GM23338 (cell line): Measurements from ENCODE around the gene CACNG6. TPM values are rescaled to one million over a fixed set of nuclear protein-coding genes. Genes with fewer than 3 reads are reported as not detected.

Source experiments
- ATAC-seq: fragments of 200-7000 bp; cut with Tn5 transposase; 3 replicates; pipeline ENCODE4 v1.9.1; 2020
- DNase-seq: peaks from one replicate; pipeline ENCODE4 v3.0.0-alpha.2; 2015; ENCODE audit warnings: low spot score
- H2AFZ ChIP-seq: fragments of 200-600 bp; sonication (generic); 2 replicates; pipeline ENCODE4 v1.8.0; 2016; ENCODE audit warnings: antibody characterized with exemption, mild to moderate bottlenecking, moderate library complexity
- H3F3A ChIP-seq: fragments of 200-600 bp; sonication (generic); replicated peaks from 2 replicates; pipeline ENCODE4 v1.8.0; 2017; ENCODE audit warnings: antibody characterized with exemption, mixed run types, low read depth
- H3K27ac ChIP-seq: fragments of 200-600 bp; sonication (generic); 2 replicates; pipeline ENCODE4 v1.6.1; 2016; ENCODE audit warnings: low read depth
- H3K27me3 ChIP-seq: fragments of 200-600 bp; sonication (generic); 2 replicates; pipeline ENCODE4 v1.8.0; 2016; ENCODE audit warnings: mild to moderate bottlenecking, mixed run types, moderate library complexity; ENCODE audit not compliant: insufficient read depth
- H3K36me3 ChIP-seq: fragments of 200-600 bp; sonication (generic); 2 replicates; pipeline ENCODE4 v1.8.0; 2016; ENCODE audit warnings: mild to moderate bottlenecking; ENCODE audit not compliant: insufficient read depth
- H3K4me1 ChIP-seq: fragments of 200-600 bp; sonication (generic); 2 replicates; pipeline ENCODE4 v1.8.0; 2016; ENCODE audit warnings: mild to moderate bottlenecking, moderate library complexity; ENCODE audit not compliant: insufficient read depth
- H3K4me2 ChIP-seq: fragments of 200-600 bp; sonication (generic); 2 replicates; pipeline ENCODE4 v1.7.1; 2017; ENCODE audit warnings: mixed run types
- H3K4me3 ChIP-seq: fragments of 200-600 bp; sonication (generic); 2 replicates; pipeline ENCODE4 v1.6.1; 2016; ENCODE audit warnings: mixed run types
- H3K79me2 ChIP-seq: fragments of 200-600 bp; sonication (generic); replicated peaks from 2 replicates; pipeline ENCODE4 v1.8.0; 2017; ENCODE audit warnings: mild to moderate bottlenecking; ENCODE audit not compliant: insufficient read depth
- H3K9me2 ChIP-seq: fragments of 200-600 bp; sonication (generic); 2 replicates; pipeline ENCODE4 v1.8.0; 2017; ENCODE audit not compliant: insufficient read depth
- H4K20me1 ChIP-seq: fragments of 200-600 bp; sonication (generic); replicated peaks from 2 replicates; pipeline ENCODE4 v1.8.0; 2017; ENCODE audit warnings: mild to moderate bottlenecking; ENCODE audit not compliant: insufficient read depth
- H3K27ac Mint-ChIP-seq: 2 replicates; pipeline ENCODE4 v1.8.0; 2020; ENCODE audit warnings: inconsistent platforms, mild to moderate bottlenecking, moderate library complexity, mixed read lengths
- H3K27me3 Mint-ChIP-seq: 3 replicates; pipeline ENCODE4 v1.8.0; 2022; ENCODE audit warnings: low read depth, mild to moderate bottlenecking, moderate library complexity, mixed read lengths, inconsistent platforms; ENCODE audit not compliant: insufficient read depth, poor library complexity
- H3K36me3 Mint-ChIP-seq: 3 replicates; pipeline ENCODE4 v1.8.0; 2021; ENCODE audit warnings: low read depth, mild to moderate bottlenecking, inconsistent platforms, moderate library complexity, mixed read lengths
- H3K4me1 Mint-ChIP-seq: 3 replicates; pipeline ENCODE4 v1.8.0; 2020; ENCODE audit warnings: mild to moderate bottlenecking, inconsistent platforms, mixed read lengths
- H3K4me3 Mint-ChIP-seq: 3 replicates; pipeline ENCODE4 v1.8.0; 2021; ENCODE audit warnings: moderate library complexity, mild to moderate bottlenecking, inconsistent platforms, mixed read lengths
- H3K9me3 Mint-ChIP-seq: 3 replicates; pipeline ENCODE4 v1.8.0; 2020; ENCODE audit warnings: moderate library complexity, mild to moderate bottlenecking, inconsistent platforms, mixed read lengths
- ETS1 ChIP-seq: IDR thresholded peaks from 2 replicates; pipeline ENCODE4 v1.6.1; 2016; ENCODE audit warnings: antibody characterized with exemption
- EZH2 ChIP-seq: fragments of 200-600 bp; sonication (generic); IDR thresholded peaks from one replicate; pipeline ENCODE4 v1.8.0; 2017; ENCODE audit warnings: antibody characterized with exemption, mild to moderate bottlenecking, low read depth; ENCODE audit not compliant: unreplicated experiment
- EZH2phosphoT487 ChIP-seq: fragments of 200-600 bp; sonication (generic); IDR thresholded peaks from one replicate; pipeline ENCODE4 v1.8.1; 2018; ENCODE audit warnings: antibody characterized with exemption; ENCODE audit not compliant: unreplicated experiment
- NANOG ChIP-seq: IDR thresholded peaks from 2 replicates; pipeline ENCODE4 v1.6.1; 2016; ENCODE audit warnings: antibody characterized with exemption, borderline replicate concordance
- POLR2AphosphoS5 ChIP-seq: IDR thresholded peaks from 2 replicates; pipeline ENCODE4 v1.6.1; 2016; ENCODE audit warnings: antibody characterized with exemption, low read depth
- REST ChIP-seq: IDR thresholded peaks from one replicate; pipeline ENCODE4 v1.6.1; 2018; ENCODE audit warnings: antibody characterized with exemption; ENCODE audit not compliant: unreplicated experiment
- ZNF462 ChIP-seq: fragments of 250-450 bp; sonication (Bioruptor Pico); IDR thresholded peaks from 2 replicates; pipeline ENCODE4 v1.5.0; 2020; ENCODE audit warnings: mild to moderate bottlenecking, moderate library complexity
- polyA plus RNA-seq: library from polyadenylated mRNA; unstranded; fragments of >200 nt; fragmentation: Nextera tagmentation; extraction: Ambion mirVana; gene quantifications from 2 replicates; pipeline ENCODE4 v1.2.1, GENCODE V29; 2016
- total RNA-seq: library from RNA; depleted of rRNA; stranded (reverse); fragments of >200 nt; shearing (Covaris generic); gene quantifications from 2 replicates; pipeline ENCODE4 v1.2.3, GENCODE V29; 2014

CACNG6 gene
- total and polyA plus RNA-seq, 2 experiments from 2014 or later, result 0.38 to 1.5 TPM

GRCh38 chr19:53982611-53983010 lies 8.8 kb upstream of the CACNG6 start:
- no peak overlapping the region for H3K4me2 ChIP-seq
- Mint-ChIP-seq H3K27me3 (peaks cover 29% of the 10 kb centered on the region), H3K4me1 (peaks cover 15% of the 10 kb centered on the region), H3K4me3 (no peak overlapping the region; the same call in 2 of the 3 replicates), H3K36me3 (peaks cover 10% of the 10 kb centered on the region; the same call in 1 of the 3 replicates), H3K9me3 (peaks cover 3% of the 10 kb centered on the region; the same call in 2 of the 3 replicates), H3K27ac (no peak overlapping the region)
- no peaks in the 10 kb centered on the region for H3K9me2 ChIP-seq
- H4K20me1 ChIP-seq, result peaks cover 8% of the 10 kb centered on the region
- no peak overlapping the region for H2AFZ ChIP-seq
- peaks cover 17% of the 10 kb centered on the region; the same call in 1 of the 2 replicates for H3F3A ChIP-seq
- ATAC-seq, result no peak
- no peak overlapping the region for H3K4me3 ChIP-seq
- TF ChIP-seq NANOG (no peak), POLR2AphosphoS5 (peak; percentile 25; the same call in 1 of the 2 replicates)
- H3K36me3 ChIP-seq, result no peaks in the 10 kb centered on the region
- H3K27ac ChIP-seq, result no peak overlapping the region
- H3K4me1 ChIP-seq, result peaks cover 11% of the 10 kb centered on the region; the same call in 1 of the 2 replicates
- H3K79me2 ChIP-seq, result peaks cover 6% of the 10 kb centered on the region
- DNase-seq, result peak; percentile 47
- peaks cover 27% of the 10 kb centered on the region; the same call in 1 of the 2 replicates for H3K27me3 ChIP-seq

- H4K20me1 ChIP-seq, result peaks cover 8% of the 10 kb centered on the region
- no peak for TF ChIP-seq REST
- TF ChIP-seq EZH2phosphoT487, result no peak
- no peak for TF ChIP-seq EZH2
- TF ChIP-seq ZNF462 (CRISPR knock-in tag), result no peak
- no peak for TF ChIP-seq ETS1
These were observed 7.8 kb upstream of the CACNG6 start for GRCh38 chr19:53983457-53984289.

More at GRCh38 chr19:53983457-53984289, 7.8 kb upstream of the CACNG6 start:
- H3K27me3 Mint-ChIP-seq, result peaks cover 21% of the 10 kb centered on the region
- H3K9me2 ChIP-seq, result no peaks in the 10 kb centered on the region
- peaks cover 17% of the 10 kb centered on the region; the same call in 1 of the 2 replicates for H3F3A ChIP-seq
- H3K27ac Mint-ChIP-seq, result no peak overlapping the region
- peaks cover 37% of the 10 kb centered on the region for H3K27me3 ChIP-seq
- H2AFZ ChIP-seq, result no peak overlapping the region
- DNase-seq, result no peak
- H3K79me2 ChIP-seq, result peaks cover 6% of the 10 kb centered on the region
- H3K27ac ChIP-seq, result no peak overlapping the region
- H3K9me3 Mint-ChIP-seq, result peaks cover 3% of the 10 kb centered on the region; the same call in 2 of the 3 replicates
- peak overlapping the region; percentile 59 for H3K4me2 ChIP-seq
- H3K4me1 Mint-ChIP-seq, result peaks cover 16% of the 10 kb centered on the region
- H3K36me3 Mint-ChIP-seq, result peaks cover 10% of the 10 kb centered on the region; the same call in 1 of the 3 replicates
- peak overlapping the region; percentile 37; the same call in 1 of the 2 replicates for H3K4me3 ChIP-seq
- no peak for ATAC-seq
- H3K4me3 Mint-ChIP-seq, result no peak overlapping the region; the same call in 2 of the 3 replicates
- no peaks in the 10 kb centered on the region for H3K36me3 ChIP-seq
- H3K4me1 ChIP-seq, result peaks cover 11% of the 10 kb centered on the region; the same call in 1 of the 2 replicates
